Measurements from ENCODE around the gene TFG. TPM values are rescaled to one million over a fixed set of nuclear protein-coding genes. Genes with fewer than 3 reads are reported as not detected.

The TFG gene
- total RNA-seq, 1 experiment from 2014 or later = 224 TPM

GRCh38 chr3:100776746-100777145 is 67.5 kb downstream of the TFG start:
- Histone ChIP-seq H3K4me1 (replicated peaks; ENCODE audit: insufficient read depth) (no peaks in the 10 kb centered on the region), H3K9me2 (ENCODE audit: insufficient read depth) (no peaks in the 10 kb centered on the region; the same call in 1 of the 2 replicates), H3K4me2 (no peak overlapping the region), H4K20me1 (ENCODE audit: insufficient read depth) (no peaks in the 10 kb centered on the region), H3K4me3 (no peak overlapping the region), H3K27ac (no peak overlapping the region), H3K27me3 (ENCODE audit: insufficient read depth, low read depth) (no peaks in the 10 kb centered on the region), H3K36me3 (ENCODE audit: low read depth) (no peaks in the 10 kb centered on the region), H3K9me3 (ENCODE audit: insufficient read depth, low read depth) (no peaks in the 10 kb centered on the region), H3F3A (ENCODE audit: insufficient read depth, low read depth) (no peaks in the 10 kb centered on the region), H2AFZ (peak overlapping the region; percentile 10; the same call in 1 of the 2 replicates), H3K79me2 (ENCODE audit: low read depth) (no peaks in the 10 kb centered on the region)
- ChIA-PET CTCF (interaction anchor here (0.5 kb wide), 1 partner anchor 202 kb away, joined by 9 read pairs; no protein-coding TSS in a partner anchor), POLR2A (ENCODE audit: unreplicated experiment) (no interaction called here)
- intact Hi-C loops (cut with micrococcal nuclease; ENCODE audit: unreplicated experiment) = no loop called here
- no peak for TF ChIP-seq CTCF (conservative IDR thresholded peaks at IDR 0.05)
- TF ChIP-seq EZH2 (IDR thresholded peaks at IDR 0.05; ENCODE audit: low read depth) = no peak
- no TSS peak for BruUV-seq (replicated peaks)
- DNase-seq = no peak

- intact Hi-C loops (cut with micrococcal nuclease; ENCODE audit: unreplicated experiment) = no loop called here
- ChIA-PET CTCF (interaction anchor here (0.5 kb wide), 1 partner anchor 202 kb away, joined by 9 read pairs; no protein-coding TSS in a partner anchor), POLR2A (ENCODE audit: unreplicated experiment) (no interaction called here)
- no peaks in the 10 kb centered on the region for H3K27me3 ChIP-seq (ENCODE audit: insufficient read depth, low read depth)
- no peaks in the 10 kb centered on the region for H3K4me1 ChIP-seq (replicated peaks; ENCODE audit: insufficient read depth)
- no peaks in the 10 kb centered on the region for H3K79me2 ChIP-seq (ENCODE audit: low read depth)
- no peak for DNase-seq
- TF ChIP-seq EZH2 (IDR thresholded peaks at IDR 0.05; ENCODE audit: low read depth) (no peak), CTCF (conservative IDR thresholded peaks at IDR 0.05) (no peak)
- no peaks in the 10 kb centered on the region for H3K9me3 ChIP-seq (ENCODE audit: insufficient read depth, low read depth)
- H3K9me2 ChIP-seq (ENCODE audit: insufficient read depth) = no peaks in the 10 kb centered on the region; the same call in 1 of the 2 replicates
- BruUV-seq (replicated peaks) = no TSS peak
- H2AFZ ChIP-seq = peak overlapping the region; percentile 10; the same call in 1 of the 2 replicates
- H3K36me3 ChIP-seq (ENCODE audit: low read depth) = no peaks in the 10 kb centered on the region
- H3K4me2 ChIP-seq = no peak overlapping the region
- no peaks in the 10 kb centered on the region for H3F3A ChIP-seq (ENCODE audit: insufficient read depth, low read depth)
- H3K27ac ChIP-seq = no peak overlapping the region
- no peaks in the 10 kb centered on the region for H4K20me1 ChIP-seq (ENCODE audit: insufficient read depth)
- H3K4me3 ChIP-seq = no peak overlapping the region
Measured at GRCh38 chr3:100777271-100777670, 68.0 kb downstream of the TFG start.

GRCh38 chr3:100779480-100779879 is 70.2 kb downstream of the TFG start:
- Histone ChIP-seq H3K9me2 (ENCODE audit: insufficient read depth) (no peaks in the 10 kb centered on the region), H3K4me3 (no peak overlapping the region), H3K9me3 (ENCODE audit: insufficient read depth, low read depth) (no peaks in the 10 kb centered on the region), H3F3A (ENCODE audit: insufficient read depth, low read depth) (no peaks in the 10 kb centered on the region), H4K20me1 (ENCODE audit: insufficient read depth) (no peaks in the 10 kb centered on the region), H3K79me2 (ENCODE audit: low read depth) (no peaks in the 10 kb centered on the region), H3K4me1 (replicated peaks; ENCODE audit: insufficient read depth) (no peaks in the 10 kb centered on the region), H3K27me3 (ENCODE audit: insufficient read depth, low read depth) (no peaks in the 10 kb centered on the region), H2AFZ (no peak overlapping the region), H3K4me2 (no peak overlapping the region), H3K27ac (no peak overlapping the region), H3K36me3 (ENCODE audit: low read depth) (no peaks in the 10 kb centered on the region)
- BruUV-seq (replicated peaks) = no TSS peak
- ChIA-PET CTCF (interaction anchor here (0.7 kb wide), 1 partner anchor 13 kb away, joined by 3 read pairs; no protein-coding TSS in a partner anchor), POLR2A (ENCODE audit: unreplicated experiment) (no interaction called here)
- DNase-seq = no peak
- TF ChIP-seq EZH2 (IDR thresholded peaks at IDR 0.05; ENCODE audit: low read depth) = no peak
- TF ChIP-seq CTCF (conservative IDR thresholded peaks at IDR 0.05) = no peak
- intact Hi-C loops (cut with micrococcal nuclease; ENCODE audit: unreplicated experiment) = no loop called here

Measured in PC-9 (cell line).